Thoracic aorta (tissue), 2 donors: ENCODE results near the gene ZNF784. TPM values are rescaled to one million over a fixed set of nuclear protein-coding genes. Genes with fewer than 3 reads are reported as not detected.
"Not testable (repeated sequence)": the region's sequence is repeated elsewhere in the genome, so short reads cannot be mapped to it uniquely, and the experiment has no call there.

Experiments used
- ATAC-seq: fragments of 150-250 bp; one replicate; pipeline ENCODE4 v1.8.0; 2017; ENCODE audit warnings: low read depth; ENCODE audit not compliant: insufficient number of reproducible peaks, low FRiP score
- DNase-seq: peaks from one replicate; pipeline ENCODE4 v3.0.0-alpha.2; 2020; ENCODE audit warnings: low spot score
- H3K27ac ChIP-seq, 2 donors: fragments of 200-600 bp; sonication (generic); 1 replicate in 1 of 2; 2 replicates in 1 of 2; pipeline ENCODE4 v1.5.1; 2016; ENCODE audit warnings: mild to moderate bottlenecking in 2 of 2, moderate library complexity in 2 of 2
- H3K27me3 ChIP-seq: fragments of 200-600 bp; sonication (generic); replicated peaks from 2 replicates; pipeline ENCODE4 v1.6.0; 2016; ENCODE audit warnings: mild to moderate bottlenecking; ENCODE audit not compliant: insufficient read depth
- H3K36me3 ChIP-seq: fragments of 200-600 bp; sonication (generic); one replicate; pipeline ENCODE4 v1.5.1; 2016
- H3K4me1 ChIP-seq, 2 donors: fragments of 200-600 bp; sonication (generic); 1 replicate in 1 of 2; 2 replicates in 1 of 2; pipeline versions ENCODE4 v1.5.1 to v1.6.0; 2016; ENCODE audit warnings: low read depth in 2 of 2, mild to moderate bottlenecking in 1 of 2; ENCODE audit not compliant: control insufficient read depth in 1 of 2
- H3K4me3 ChIP-seq: fragments of 200-600 bp; sonication (generic); 2 replicates; pipeline ENCODE4 v1.5.1; 2016; ENCODE audit warnings: mild to moderate bottlenecking
- H3K9me3 ChIP-seq: fragments of 200-600 bp; sonication (generic); 2 replicates; pipeline ENCODE4 v1.5.1; 2016
- CTCF ChIP-seq: fragments of 200-600 bp; sonication (generic); IDR thresholded peaks from one replicate; pipeline ENCODE4 v1.5.1; 2019; ENCODE audit warnings: antibody characterized with exemption
- total RNA-seq, 2 donors: library from RNA; depleted of rRNA; stranded (reverse); fragments of >200 nt; gene quantifications; one replicate each; pipeline versions ENCODE4 v1.1.0 to v1.2.3, GENCODE V29; 2016

ZNF784 gene
- total RNA-seq, 2 donors from 2014 or later, result 8.5 to 13.0 TPM

DNA sequence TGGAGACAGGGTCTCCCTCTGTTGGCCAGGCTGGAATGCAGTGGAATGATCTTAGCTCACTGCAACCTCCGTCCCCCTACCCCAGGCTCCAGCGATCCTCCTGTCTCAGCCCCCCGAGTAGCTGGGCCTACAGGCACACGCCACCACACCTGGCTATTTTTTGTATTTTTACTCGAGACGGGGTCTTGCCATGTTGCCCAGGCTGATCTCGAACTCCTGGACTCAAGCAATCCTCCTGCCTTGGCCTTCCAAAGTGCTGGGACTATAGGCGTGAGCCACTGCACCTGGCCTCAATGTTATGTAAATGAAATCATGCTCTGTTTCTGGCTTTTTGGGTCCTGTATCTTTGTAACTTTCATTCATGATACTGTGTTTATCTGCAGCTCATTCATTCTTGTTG, 35.6 kb downstream of the ZNF784 start:
- Histone ChIP-seq H3K27me3 (no peaks in the 10 kb centered on the region), H3K4me3 (no peak overlapping the region), H3K27ac (no peak overlapping the region), H3K9me3 (no peaks in the 10 kb centered on the region), H3K36me3 (no peaks in the 10 kb centered on the region), H3K4me1 (peaks cover 9 to 15% of the 10 kb centered on the region in 2 donors)
- DNase-seq, result no peak
- no peak for TF ChIP-seq CTCF
- ATAC-seq, result no peak

GRCh38 chr19:55586976-55587668, 37.2 kb downstream of the ZNF784 start:
- peak; percentile 53 for ATAC-seq
- Histone ChIP-seq H3K4me1 (peaks cover 9 to 15% of the 10 kb centered on the region in 2 donors), H3K27me3 (no peaks in the 10 kb centered on the region), H3K27ac (no peak overlapping the region), H3K9me3 (no peaks in the 10 kb centered on the region), H3K36me3 (no peaks in the 10 kb centered on the region), H3K4me3 (peak overlapping the region; percentile 75)
- DNase-seq, result peak; percentile 68
- TF ChIP-seq CTCF, result no peak

- H3K9me3 ChIP-seq, result no peaks in the 10 kb centered on the region
- peaks cover 12 to 26% of the 10 kb centered on the region in 2 donors for H3K4me1 ChIP-seq
- DNase-seq (no peak), ATAC-seq (peak; percentile 29)
- no peak for TF ChIP-seq CTCF
- no peaks in the 10 kb centered on the region for H3K27me3 ChIP-seq
- H3K4me3 ChIP-seq, result peak overlapping the region; percentile 75
- H3K27ac ChIP-seq, result peak overlapping the region; percentile 43 to 64
- no peaks in the 10 kb centered on the region for H3K36me3 ChIP-seq
Measured at GRCh38 chr19:55585658-55586339, 38.6 kb downstream of the ZNF784 start.

GRCh38 chr19:55584871-55585270, 39.5 kb downstream of the ZNF784 start:
- peaks cover 12 to 29% of the 10 kb centered on the region in 2 donors for H3K4me1 ChIP-seq
- H3K4me3 ChIP-seq, result no peak overlapping the region
- ATAC-seq (no peak), DNase-seq (no peak)
- no peak for TF ChIP-seq CTCF
- H3K36me3 ChIP-seq, result no peaks in the 10 kb centered on the region
- no peak overlapping the region for H3K27ac ChIP-seq
- H3K9me3 ChIP-seq, result no peaks in the 10 kb centered on the region
- no peaks in the 10 kb centered on the region for H3K27me3 ChIP-seq

DNA sequence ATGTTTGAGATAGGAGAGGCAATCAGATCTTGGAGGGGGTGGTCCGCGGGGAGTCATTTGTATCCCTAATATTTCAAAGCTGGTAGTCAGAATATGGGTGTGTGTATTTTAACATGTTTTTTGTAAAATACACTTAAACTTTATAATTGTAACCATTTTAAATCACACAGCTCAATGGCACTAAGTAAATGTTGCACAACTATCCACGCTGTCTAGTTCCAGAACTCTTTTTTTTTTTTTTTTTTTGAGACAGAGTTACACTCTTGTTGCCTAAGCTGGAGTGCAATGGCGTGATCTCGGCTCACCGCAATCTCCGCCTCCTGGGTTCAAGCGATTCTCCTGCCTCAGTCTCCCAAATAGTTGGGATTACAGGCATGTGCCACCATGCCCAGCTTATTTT, 40.5 kb downstream of the ZNF784 start:
- H3K36me3 ChIP-seq, DNase-seq, H3K4me3 ChIP-seq, H3K9me3 ChIP-seq, H3K27ac ChIP-seq, H3K27me3 ChIP-seq, ATAC-seq: not testable (repeated sequence)
- H3K4me1 ChIP-seq, result peaks cover 12 to 35% of the 10 kb centered on the region in 2 donors

- H3K27me3 ChIP-seq, H3K9me3 ChIP-seq, ATAC-seq, DNase-seq, H3K27ac ChIP-seq, H3K4me3 ChIP-seq: not testable (repeated sequence)
- peaks cover 12 to 34% of the 10 kb centered on the region in 2 donors for H3K4me1 ChIP-seq
- H3K36me3 ChIP-seq, result peaks cover 17% of the 10 kb centered on the region
Measured at GRCh38 chr19:55582284-55582683, 42.1 kb downstream of the ZNF784 start.
